GM21367 (cell line): ENCODE results near the gene SEC23IP.
A peak's percentile ranks its signal among the peaks of the same experiment; 100 is the strongest.
"Not testable (repeated sequence)": the region's sequence is repeated elsewhere in the genome, so short reads cannot be mapped to it uniquely, and the experiment has no call there.

ENCODE experiments used
- ATAC-seq: cut with Tn5 transposase; IDR thresholded peaks from one replicate; pipeline ENCODE4 v1.9.1; 2021; ENCODE audit not compliant: unreplicated experiment

The SEC23IP gene

DNA sequence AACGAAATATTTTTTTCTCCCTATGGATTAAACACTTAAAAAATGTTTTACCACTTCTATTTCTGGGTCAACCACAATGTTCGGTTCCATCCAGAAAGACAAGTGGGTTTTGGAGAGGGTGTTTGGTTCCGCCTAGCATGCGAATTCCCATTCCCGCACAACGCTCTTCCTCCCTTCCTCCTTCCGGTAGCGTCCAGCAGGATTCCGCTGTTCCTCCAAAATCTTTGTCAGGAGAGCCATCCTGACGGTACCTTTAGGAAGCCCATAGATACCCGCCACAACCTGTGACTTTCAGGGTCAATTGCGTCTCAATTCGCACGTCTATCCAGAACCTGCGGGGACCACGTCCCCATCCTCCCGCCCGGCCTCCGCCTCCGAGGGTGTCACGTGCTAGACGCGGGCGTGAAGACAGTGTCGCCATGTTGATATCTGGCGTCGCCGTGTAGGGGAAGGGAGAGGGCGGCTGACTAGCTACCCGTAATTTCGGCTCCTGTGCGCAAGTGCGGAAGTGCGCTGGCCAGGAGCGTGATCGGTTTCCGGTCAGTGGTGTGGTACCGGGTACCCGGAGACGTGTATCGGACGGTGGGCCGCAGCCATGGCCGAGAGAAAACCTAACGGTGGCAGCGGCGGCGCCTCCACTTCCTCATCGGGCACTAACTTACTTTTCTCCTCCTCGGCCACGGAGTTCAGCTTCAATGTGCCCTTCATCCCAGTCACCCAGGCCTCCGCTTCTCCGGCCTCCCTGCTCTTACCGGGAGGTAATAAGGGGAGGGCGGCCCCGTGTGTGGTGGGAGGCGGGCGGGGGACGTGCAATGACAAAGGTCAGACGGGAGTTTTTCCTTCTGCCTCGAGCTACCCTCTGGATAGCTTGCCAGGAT lies at the start of gene SEC23IP:
Gene SEC23IP, plus strand, starts transcription at position 543 of the 878 bp plus-strand sequence. Its CDS starts 53 bp downstream, at position 596.
- peak; percentile 99 for ATAC-seq

DNA sequence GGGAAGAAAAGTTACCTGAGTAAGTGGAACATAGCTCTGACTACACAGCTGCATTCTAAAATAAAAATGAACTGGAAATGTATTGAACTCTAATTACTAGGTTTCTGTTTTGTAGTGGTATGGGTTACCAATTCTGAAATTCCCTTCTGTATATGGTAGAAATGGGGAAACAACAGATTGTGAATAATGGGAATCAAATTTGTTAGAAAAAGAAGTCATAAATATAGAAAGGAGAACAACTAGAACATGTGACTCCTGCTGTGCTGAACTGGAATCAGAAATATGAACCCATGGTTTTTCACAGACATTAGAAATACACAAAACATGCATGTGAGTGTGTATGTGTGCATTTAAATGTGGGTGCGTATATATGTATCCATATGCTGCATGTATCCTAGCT lies 46.9 kb upstream of the SEC23IP start:
- ATAC-seq = no peak

DNA sequence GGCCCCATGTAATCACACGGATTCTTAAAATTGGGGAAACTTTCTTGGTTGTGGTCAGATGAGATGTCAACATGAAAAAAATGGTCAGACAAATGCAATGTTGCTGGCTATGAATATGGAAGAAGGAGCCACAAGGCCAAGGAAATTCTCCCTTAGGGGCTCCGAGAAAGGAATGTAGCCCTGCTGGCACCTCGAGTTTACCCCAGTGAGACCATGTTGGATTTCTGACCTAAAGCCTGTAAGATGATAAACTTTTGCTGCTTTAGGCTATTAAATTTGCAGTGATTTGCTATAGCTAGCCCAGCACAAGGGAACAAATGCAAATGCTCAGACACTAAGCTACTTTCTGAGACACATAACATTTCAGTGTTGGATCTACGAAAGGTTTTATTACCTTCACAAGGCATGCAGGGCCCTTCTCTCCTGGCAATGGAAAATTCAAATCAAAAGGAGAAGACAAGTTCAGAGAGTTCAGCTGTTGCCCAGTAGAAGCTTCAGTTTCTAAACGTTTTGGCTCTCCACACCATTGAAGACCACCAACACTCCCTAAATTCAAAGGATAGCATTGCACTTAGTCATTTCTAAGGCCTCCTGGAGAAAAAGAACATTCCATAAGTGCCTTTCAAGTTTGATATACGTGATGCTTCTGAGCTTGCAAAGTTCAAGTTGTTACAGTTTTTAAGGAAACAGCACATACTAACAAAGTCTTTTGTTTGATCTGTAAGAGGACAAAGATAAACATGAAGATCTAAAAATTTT lies 43.3 kb upstream of the SEC23IP start:
- ATAC-seq = no peak

DNA sequence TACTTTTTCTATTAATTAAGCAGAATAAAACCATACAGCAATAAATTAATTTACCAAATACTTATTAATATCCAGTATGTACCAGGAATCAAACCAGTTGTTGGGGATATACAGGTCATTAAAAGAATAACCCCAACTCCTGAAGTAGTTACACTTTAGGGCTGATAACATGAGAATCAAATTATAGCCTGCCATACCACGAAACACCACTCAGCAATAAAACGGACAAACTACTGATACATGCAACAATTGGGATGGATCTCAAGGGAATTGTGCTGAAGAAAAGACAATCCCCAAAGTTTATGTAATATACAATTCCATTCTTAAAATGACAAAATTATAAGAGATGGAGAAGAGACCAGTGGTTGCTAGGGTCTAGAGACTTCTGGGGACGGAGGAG lies 42.6 kb upstream of the SEC23IP start:
- ATAC-seq = no peak

DNA sequence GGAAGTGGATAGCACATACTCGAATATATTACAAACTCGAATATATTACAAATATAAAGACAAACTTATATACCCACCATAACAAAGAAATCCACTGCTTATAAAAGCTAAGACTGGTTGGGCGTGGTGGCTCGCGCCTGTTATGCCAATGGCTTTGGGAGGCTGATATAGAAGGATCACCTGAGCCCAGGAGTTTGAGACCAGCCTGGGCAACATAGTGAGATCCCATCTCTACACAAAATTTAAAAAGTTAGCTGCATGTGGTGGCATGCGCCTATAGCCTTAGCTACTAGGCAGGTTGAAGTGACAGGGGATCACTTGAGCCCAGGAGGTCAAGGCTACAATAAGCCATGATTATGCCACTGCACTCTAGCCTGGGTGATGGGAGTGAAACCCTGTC lies 40.3 kb upstream of the SEC23IP start:
- no peak for ATAC-seq

DNA sequence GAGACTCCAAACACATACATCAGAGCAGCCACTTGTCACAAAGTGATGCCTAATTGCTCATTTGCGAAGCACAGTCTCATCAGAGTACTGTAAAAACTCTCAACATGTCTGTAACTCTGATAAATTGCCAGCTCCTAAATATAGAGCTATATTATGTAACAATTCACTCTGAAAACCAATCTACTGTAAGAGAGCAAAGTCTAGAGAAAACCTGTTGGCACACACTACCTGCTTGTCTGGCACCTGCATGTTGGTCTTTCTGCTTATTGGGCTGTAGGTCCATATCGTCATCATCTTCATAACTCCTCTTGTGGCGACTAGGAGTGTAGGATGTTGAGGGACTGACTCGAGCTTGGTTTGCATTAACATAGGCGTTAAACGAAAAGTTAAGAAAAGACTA lies 39.7 kb upstream of the SEC23IP start:
- no peak for ATAC-seq

DNA sequence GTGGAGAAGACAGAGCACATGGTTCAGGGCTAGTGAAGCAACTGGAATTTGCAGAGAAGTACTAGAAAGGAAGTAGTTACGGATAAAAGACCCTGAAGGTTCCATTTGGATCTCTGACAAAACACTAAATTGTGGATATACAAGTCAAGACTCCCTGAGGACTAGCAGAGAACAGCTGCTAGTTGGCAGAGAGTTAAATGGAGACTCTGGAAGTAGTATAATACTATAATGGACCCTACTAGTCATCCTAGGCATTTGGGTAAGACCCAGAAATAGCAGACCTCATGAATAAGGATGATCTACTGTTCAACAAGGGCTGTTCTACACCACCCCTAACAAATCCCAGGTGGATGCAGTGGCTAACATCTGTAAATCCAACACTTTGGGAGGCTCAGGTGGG lies 39.0 kb upstream of the SEC23IP start:
- no peak for ATAC-seq

DNA sequence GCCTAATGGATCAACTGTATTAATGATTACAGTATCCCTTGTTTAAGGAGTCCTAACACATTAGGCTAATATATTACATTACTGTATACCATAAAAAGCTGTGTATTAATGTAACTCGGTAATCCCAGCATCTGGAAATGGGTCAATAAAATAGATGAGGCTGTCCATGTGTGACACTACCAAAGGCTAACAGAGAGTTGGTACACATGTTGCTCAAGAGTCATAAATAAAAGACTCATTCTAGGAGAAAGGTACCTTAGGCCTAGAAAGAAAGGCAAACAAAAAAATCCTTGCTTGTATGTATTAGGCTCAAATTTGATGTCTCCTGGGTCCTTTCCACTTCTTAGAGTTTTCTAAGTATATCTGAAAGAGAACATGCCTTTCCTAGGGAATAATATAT lies 34.5 kb upstream of the SEC23IP start:
- ATAC-seq = no peak

DNA sequence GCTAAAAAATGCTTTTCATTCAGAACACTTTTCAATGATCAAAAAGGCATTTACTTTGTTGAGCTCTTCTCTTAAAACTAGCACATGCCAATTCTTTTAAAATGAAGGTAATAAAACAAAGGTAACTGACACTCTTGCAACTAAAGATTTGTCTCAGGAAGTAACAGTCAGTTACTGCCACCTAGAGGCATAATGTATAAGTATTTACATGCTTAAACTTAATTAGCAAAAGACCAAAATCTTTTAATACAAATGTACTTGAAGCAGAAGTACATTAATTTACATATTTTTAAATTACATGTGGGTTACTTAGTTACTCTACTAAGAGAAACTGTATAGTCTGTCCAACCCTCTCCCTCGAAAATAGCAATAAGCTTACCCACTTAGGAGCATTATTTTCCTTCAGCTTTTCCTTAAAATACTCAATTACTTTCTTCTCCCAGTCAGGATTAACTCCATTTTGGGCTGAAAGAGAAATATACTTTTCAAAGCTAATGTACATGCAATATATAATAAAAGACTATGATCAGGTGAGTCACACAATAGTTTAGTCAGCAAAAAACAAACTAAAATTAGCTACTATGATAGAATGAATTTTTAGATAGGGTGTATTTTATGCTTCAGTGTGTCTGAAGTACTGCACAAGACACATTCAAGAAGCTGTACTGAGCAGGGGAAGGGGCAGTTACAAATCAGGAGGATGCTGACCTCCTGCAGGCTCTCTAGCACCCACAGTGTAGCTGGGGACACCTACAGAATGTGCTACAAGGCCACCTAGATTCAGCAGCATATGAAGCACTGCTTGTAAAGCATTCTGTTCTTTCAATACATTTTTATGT lies 32.9 kb upstream of the SEC23IP start:
- ATAC-seq = no peak

DNA sequence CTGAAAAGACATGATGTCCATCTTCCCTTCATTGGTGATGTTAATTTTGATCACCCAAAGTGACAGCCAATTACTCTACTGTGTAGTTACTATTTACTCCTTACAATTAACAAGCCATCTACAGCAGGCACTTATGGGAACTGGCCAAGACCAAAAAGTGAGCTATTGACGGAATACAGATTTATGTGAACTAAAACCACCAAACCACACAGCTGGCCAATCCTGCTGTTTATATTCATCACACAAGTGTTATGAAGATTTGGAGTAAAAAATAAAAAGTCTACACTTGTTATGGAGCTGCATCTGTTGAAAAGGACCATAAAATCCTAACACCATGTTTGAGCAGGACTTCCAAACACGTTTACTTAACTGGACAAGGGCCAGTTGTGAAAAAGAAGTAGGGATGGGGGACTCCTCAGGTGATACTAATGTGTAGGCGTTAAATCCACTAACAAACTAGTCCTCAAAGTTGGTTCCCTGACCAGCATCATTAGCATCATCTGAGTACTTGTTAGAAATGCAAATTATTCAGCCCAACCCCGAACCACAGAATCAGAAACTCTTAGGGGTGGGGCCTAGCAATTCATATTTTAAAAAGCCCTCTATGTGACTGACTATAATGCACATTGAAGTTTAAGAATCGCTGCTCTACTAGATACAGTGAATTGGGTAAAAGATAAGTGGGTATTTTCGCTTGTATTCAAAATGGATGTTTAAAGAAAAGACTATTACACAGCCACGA lies 31.5 kb upstream of the SEC23IP start:
- no peak for ATAC-seq

DNA sequence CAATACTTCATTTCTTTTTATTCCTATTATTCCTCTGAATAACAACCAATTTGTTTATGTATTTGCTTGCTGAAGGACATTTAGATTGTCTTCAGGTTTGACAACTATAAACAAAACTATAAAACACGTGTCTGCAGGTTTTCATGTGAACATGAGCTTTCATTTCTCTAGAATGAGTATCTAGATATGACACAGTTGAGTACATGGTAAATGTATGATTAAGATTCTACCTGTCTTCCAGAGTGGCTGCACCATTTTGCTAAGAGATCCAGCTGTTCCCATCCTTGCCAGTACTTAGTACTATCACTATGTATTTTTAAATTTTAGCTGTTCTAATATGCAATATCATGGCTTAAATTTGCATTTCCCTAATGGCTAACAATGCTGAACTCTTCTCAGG lies 30.0 kb upstream of the SEC23IP start:
- no peak for ATAC-seq

DNA sequence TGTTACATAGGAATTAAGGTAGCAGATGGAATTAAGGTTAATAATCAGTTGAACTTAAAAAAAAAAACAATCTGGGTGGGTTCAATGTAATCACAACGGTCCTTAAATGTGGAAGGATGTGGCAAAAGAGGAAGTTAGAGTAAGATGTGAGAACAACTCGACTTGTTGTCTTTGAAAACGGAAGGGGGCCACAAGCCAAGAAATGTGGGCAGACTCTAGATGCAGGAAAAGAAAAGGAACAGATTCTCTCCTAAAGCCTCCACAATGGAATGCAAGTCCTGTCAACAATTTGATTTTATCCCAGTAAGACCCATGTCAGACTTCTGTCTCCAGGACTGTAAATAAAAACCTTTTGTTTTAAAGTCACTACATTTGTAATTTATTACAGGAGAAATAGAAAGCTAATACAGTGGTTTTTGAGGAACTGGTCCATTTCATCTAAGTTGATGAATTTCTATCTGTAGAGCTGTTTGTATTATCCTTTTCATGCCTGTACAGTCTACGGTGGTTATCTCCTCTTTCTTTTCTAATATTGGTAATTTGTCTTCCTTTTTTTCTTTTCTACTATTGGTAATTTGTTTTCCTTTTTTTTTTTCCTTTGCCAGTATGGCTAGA lies 28.5 kb upstream of the SEC23IP start:
- ATAC-seq = no peak

DNA sequence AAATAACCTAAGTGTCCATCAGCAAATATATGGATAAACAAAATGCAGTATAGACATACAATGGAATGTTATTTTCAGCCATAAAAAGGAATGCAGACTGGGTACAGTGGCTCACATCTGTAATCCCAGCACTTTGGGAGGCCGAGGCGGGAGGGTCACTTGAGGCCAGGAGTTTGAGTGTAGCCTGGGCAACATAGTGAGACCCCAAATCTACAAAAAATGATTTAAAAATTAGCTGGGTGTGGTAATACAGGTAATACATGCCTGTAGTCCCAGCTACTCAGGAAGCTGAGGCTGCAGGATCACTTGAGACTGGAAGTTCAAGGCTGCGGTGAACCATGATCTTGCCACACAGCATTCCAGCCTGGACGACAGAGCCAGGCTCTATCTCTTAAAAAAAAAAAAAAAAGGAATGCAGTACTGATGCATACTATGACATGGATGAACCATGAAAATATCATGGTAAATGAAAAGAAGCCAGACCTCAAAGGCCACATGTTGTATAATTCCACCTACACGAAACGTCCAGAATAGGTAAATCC lies 26.8 kb upstream of the SEC23IP start:
- ATAC-seq = no peak

DNA sequence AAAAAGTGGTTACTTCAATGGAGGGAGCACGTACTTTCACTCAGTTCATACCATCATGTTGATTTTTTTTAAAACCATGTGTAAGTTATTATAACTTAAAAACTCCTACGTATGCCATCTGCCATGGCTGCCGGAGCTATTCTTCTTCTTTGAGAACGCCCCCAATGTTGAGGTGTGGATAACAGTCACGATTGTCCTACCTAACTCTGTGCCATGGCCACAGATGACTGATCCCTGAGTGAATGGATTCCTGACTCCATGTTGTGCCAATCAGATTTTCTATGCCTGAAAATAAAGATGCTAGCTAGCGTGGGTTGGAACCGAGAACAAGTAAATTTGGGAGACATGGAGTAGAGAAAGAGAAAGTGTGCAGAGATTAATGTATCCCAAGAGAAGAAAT lies 25.2 kb upstream of the SEC23IP start:
- ATAC-seq = no peak

DNA sequence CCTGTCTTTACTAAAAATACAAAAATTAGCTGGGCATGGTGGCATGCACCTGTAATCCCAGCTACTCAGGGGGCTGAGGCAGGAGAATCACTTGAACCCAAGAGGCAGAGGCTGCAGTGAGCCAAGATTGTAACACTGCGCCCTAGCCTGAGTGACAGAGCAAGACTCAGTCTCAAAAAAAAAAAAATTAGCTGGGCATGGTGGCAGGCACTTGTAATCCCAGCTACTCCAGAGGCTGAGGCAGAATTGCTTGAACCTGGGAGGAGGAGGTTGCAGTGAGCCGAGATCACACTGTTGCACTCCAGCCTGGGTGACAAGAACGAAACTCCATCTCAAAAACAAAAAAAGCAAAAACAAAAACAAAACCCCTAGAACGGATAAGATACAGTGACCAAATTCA lies 23.1 kb upstream of the SEC23IP start:
- not testable (repeated sequence) for ATAC-seq

DNA sequence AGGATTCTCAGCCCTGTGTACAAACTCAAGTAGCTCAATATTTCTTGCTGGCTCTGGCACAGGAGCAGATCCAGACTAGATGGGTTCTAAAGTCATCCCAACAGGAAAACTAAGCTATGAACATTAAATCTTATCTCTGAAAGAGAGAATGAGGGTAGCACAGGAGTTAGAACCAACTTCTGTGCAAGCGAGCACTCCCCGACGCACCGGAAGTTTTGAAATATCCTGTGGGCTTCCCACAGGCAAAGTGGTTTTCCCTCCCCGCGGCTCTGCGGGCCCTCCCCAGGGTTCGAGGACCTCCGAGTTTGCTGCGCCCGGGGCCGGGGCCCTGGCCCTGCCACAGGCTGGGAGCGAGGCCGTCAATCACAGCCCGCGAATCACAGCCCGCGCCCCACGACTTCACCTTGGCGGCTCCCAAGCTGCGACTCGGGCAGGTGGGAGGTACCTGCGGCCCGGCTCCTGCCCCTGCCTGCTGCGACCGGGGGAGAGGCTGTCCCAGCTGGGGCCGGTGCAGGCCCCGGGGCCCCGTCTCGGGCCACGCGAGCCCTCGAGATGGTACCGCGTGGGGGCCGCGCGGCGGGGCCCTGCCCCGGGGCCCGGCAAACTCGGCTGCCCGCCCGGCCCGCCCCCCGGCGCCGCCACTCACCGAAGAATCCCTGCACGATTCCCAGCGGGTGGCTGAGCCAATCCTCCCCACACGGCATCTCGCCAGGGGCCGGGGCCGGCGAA lies 20.5 kb upstream of the SEC23IP start:
- peak; percentile 26 for ATAC-seq

DNA sequence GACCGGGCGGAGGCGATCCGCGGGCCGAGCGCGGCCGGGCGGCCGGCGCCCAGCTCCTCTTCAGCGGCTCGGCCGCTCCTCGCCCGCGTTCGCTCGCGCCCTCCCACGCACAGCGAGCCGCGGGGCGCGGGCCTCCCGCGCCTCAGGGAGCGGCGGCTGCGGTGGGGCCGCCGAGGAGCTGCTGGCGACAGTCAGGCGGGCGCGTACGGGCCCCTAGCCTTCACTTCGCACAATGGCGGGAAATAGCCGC lies 20.0 kb upstream of the SEC23IP start, which contains the start of gene MCMBP:
Gene MCMBP, minus strand, starts transcription at position 234 of the 250 bp plus-strand sequence. CDS start 259 bp downstream, outside the sequence.
- peak; percentile 17 for ATAC-seq

DNA sequence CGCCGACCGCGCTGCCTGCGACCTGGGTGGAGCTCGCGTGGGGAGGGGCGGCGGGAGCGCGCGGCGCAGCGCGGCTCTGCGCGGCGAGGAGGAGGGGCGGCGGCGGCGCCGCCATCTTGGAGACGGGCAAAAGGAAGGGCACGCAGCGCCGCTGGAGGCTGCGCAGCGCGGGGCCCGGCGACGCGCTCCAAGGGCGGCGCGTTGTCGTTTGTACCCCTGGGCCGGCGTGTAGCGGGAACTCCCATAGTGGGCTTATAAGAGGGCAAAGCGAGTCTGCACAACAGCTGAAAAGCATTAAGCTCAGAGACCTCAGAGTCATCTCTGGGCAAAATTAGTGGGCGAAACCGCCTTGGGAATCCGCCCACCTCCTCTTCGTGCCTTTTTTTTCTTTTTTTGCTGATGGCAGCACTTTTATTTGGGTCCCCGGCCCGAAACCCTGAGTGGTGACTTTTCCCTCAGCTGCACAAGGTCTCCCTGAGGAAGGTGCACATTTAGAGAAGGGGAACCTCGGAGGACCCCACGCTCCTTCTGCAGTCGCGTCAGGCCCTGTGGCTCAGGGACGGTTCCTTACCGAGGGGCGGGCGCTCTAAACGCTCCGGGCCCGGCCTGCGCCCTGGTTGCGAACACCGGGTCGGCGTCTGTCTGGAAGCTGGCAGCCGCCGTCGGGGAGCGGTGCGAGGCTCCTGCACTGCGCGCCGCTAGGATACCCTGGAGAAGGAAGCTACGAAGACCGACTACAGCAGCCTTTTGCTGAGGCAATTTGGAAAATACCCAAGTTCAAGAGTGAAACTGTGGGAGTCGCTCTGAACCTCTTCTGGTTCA lies 19.5 kb upstream of the SEC23IP start:
- ATAC-seq = peak; percentile 87

DNA sequence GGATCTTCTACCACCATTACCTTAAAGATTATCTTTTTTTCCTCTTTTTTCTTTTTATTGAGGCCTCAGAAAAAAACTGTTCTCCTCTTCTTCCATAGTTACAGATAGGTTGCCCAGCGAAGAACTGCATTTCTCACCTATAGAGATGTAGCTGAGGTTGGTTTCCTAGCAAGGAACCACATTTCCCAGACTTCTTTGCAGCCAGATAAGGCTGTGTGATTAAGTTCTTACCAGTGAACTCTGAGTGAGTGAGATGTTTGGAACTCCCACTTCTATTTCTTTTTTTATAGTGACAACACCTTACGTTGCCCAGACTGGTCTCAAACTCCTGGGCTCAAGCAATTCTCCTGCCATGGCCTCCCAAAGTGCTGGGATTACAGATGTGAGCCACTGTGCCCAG lies 14.0 kb upstream of the SEC23IP start:
- no peak for ATAC-seq
